Gastroesophageal sphincter (tissue), 3 donors: ENCODE measurements around the gene KLF13.

Source experiments
- POLR2A ChIP-seq, 2 donors: fragments of 450-650 bp; IDR thresholded peaks; one replicate each; pipeline ENCODE4 v1.6.1; 2017; ENCODE audit warnings: antibody characterized with exemption in 2 of 2, mild to moderate bottlenecking in 2 of 2, moderate library complexity in 1 of 2
- TF ChIP-seq, protein P1 (sequence below), 4 experiments: fragments of 200-600 bp in 2 of 4; fragments of 450-650 bp in 2 of 4; sonication (generic) in 1 of 4; IDR thresholded peaks; one replicate each; pipeline ENCODE4 v1.5.1; 2017 to 2019; ENCODE audit warnings: antibody characterized with exemption in 4 of 4, mild to moderate bottlenecking in 2 of 4, moderate library complexity in 2 of 4

- TF ChIP-seq, protein P1, sequence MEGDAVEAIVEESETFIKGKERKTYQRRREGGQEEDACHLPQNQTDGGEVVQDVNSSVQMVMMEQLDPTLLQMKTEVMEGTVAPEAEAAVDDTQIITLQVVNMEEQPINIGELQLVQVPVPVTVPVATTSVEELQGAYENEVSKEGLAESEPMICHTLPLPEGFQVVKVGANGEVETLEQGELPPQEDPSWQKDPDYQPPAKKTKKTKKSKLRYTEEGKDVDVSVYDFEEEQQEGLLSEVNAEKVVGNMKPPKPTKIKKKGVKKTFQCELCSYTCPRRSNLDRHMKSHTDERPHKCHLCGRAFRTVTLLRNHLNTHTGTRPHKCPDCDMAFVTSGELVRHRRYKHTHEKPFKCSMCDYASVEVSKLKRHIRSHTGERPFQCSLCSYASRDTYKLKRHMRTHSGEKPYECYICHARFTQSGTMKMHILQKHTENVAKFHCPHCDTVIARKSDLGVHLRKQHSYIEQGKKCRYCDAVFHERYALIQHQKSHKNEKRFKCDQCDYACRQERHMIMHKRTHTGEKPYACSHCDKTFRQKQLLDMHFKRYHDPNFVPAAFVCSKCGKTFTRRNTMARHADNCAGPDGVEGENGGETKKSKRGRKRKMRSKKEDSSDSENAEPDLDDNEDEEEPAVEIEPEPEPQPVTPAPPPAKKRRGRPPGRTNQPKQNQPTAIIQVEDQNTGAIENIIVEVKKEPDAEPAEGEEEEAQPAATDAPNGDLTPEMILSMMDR (IDR thresholded peaks at IDR 0.05): no peak
- no peak for TF ChIP-seq POLR2A (IDR thresholded peaks at IDR 0.05)
Measured at GRCh38 chr15:31296646-31297574, 29.7 kb upstream of the KLF13 start.
